Measurements from ENCODE around the gene RFFL.

GRCh38 chr17:35046245-35046644, 17.3 kb downstream of the RFFL start:
- no peak for TF ChIP-seq GATA2 (IDR thresholded peaks at IDR 0.05; ENCODE audit: low read depth, low read length)
- TF ChIP-seq GATA3 (IDR thresholded peaks at IDR 0.05; ENCODE audit: low read depth, low read length) = no peak

Measured in SH-SY5Y (cell line).